Measurements from ENCODE around the gene RNASE11.

DNA sequence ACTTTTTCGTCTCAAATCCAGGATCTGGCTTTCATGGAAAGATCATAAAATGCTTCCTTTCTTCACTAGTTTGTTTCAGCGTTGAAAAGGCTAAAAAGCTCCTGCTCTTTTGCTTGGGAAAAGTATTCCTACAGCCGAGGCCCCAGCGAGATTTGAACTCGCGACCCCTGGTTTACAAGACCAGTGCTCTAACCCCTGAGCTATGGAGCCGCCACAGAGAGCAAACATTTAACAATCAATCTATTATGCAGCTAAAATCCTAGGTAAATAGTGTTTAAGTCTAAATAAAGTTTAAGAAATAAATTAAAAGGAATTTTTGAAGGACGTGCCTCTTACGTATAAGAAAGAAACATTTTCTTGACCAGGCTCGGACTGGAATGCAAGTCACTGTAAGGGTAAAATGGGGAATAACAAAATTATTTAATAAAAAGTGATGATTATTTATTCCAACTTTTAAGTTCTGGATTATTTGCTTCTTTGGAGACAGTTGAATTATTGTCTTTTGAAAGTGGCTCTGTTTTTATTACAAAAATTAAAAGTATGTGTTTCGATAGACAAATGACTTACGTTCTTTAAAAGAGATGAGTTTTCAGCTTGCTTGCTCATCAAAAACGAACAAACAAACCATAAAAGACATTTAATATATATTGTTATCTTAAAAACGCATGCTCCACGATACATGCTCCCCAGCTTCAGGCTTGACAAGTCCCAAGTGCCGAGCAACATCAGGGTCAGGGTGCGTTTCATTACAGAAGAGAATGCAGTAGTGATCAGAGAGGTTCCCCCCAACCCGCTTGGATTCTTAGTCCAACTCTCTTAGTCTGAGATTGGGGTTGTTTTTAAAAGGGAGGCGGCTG, 43.5 kb upstream of the RNASE11 start:
- TF ChIP-seq CTCF (IDR thresholded peaks at IDR 0.05) (no peak), POLR2AphosphoS5 (IDR thresholded peaks at IDR 0.05) (peak in 1 of 2 donors; percentile 8), POLR2A (IDR thresholded peaks at IDR 0.05; ENCODE audit: low read depth) (no peak)
